Osteocyte (in vitro differentiated cells): Measurements from ENCODE around the gene RREB1. TPM values are rescaled to one million over a fixed set of nuclear protein-coding genes. Genes with fewer than 3 reads are reported as not detected.

Experiments used
- DNase-seq: peaks from one replicate; pipeline ENCODE4 v3.0.0; 2021; ENCODE audit warnings: mixed read lengths; ENCODE audit not compliant: unreplicated experiment; ENCODE audit errors: extremely low spot score
- H3K27ac Mint-ChIP-seq: one replicate; pipeline ENCODE4 v1.8.0; 2021; ENCODE audit warnings: mild to moderate bottlenecking, mixed read lengths; ENCODE audit not compliant: unreplicated experiment
- H3K27me3 Mint-ChIP-seq: one replicate; pipeline ENCODE4 v1.8.0; 2021; ENCODE audit warnings: mixed read lengths; ENCODE audit not compliant: unreplicated experiment
- H3K36me3 Mint-ChIP-seq: one replicate; pipeline ENCODE4 v1.8.0; 2021; ENCODE audit warnings: mixed read lengths; ENCODE audit not compliant: unreplicated experiment
- H3K4me1 Mint-ChIP-seq: one replicate; pipeline ENCODE4 v1.8.0; 2021; ENCODE audit warnings: mixed read lengths; ENCODE audit not compliant: unreplicated experiment
- H3K4me3 Mint-ChIP-seq: one replicate; pipeline ENCODE4 v1.8.0; 2021; ENCODE audit warnings: mild to moderate bottlenecking, moderate library complexity, mixed read lengths; ENCODE audit not compliant: unreplicated experiment
- H3K9me3 Mint-ChIP-seq: one replicate; pipeline ENCODE4 v1.8.0; 2021; ENCODE audit warnings: mixed read lengths; ENCODE audit not compliant: unreplicated experiment
- CTCF ChIP-seq: fragments of 200-600 bp; sonication (generic); IDR thresholded peaks from 2 replicates; pipeline ENCODE4 v1.5.0; 2021; ENCODE audit warnings: antibody characterized with exemption, mild to moderate bottlenecking, moderate library complexity
- total RNA-seq: library from RNA; stranded (reverse); gene quantifications from 2 replicates; pipeline ENCODE4 v1.2.1, GENCODE V29; 2021

Gene RREB1
- total RNA-seq, 1 donor from 2014 or later: 29.9 TPM

- Mint-ChIP-seq H3K27me3 (no peaks in the 10 kb centered on the region), H3K36me3 (peaks cover 50% of the 10 kb centered on the region), H3K4me3 (no peak overlapping the region), H3K9me3 (no peaks in the 10 kb centered on the region), H3K27ac (no peak overlapping the region), H3K4me1 (no peaks in the 10 kb centered on the region)
- no peak for DNase-seq
- no peak for TF ChIP-seq CTCF
Measured at GRCh38 chr6:7183707-7184106, 75.9 kb downstream of the RREB1 start.

- no peaks in the 10 kb centered on the region for H3K27me3 Mint-ChIP-seq
- DNase-seq: no peak
- no peaks in the 10 kb centered on the region for H3K9me3 Mint-ChIP-seq
- no peak overlapping the region for H3K4me3 Mint-ChIP-seq
- peaks cover 54% of the 10 kb centered on the region for H3K36me3 Mint-ChIP-seq
- no peaks in the 10 kb centered on the region for H3K4me1 Mint-ChIP-seq
- TF ChIP-seq CTCF: no peak
- H3K27ac Mint-ChIP-seq: no peak overlapping the region
Measured at GRCh38 chr6:7184502-7184901, 76.7 kb downstream of the RREB1 start.

- Mint-ChIP-seq H3K36me3 (peaks cover 58% of the 10 kb centered on the region), H3K9me3 (no peaks in the 10 kb centered on the region), H3K27me3 (no peaks in the 10 kb centered on the region), H3K4me1 (no peaks in the 10 kb centered on the region), H3K27ac (no peak overlapping the region), H3K4me3 (no peak overlapping the region)
- TF ChIP-seq CTCF: no peak
- no peak for DNase-seq
Measured at GRCh38 chr6:7185561-7185960, 77.8 kb downstream of the RREB1 start.

- Mint-ChIP-seq H3K27ac (no peak overlapping the region), H3K4me1 (no peaks in the 10 kb centered on the region), H3K27me3 (no peaks in the 10 kb centered on the region), H3K9me3 (no peaks in the 10 kb centered on the region), H3K4me3 (no peak overlapping the region), H3K36me3 (peaks cover 52% of the 10 kb centered on the region)
- DNase-seq: no peak
- no peak for TF ChIP-seq CTCF
Measured at GRCh38 chr6:7188492-7188891, 80.7 kb downstream of the RREB1 start.

GRCh38 chr6:7189101-7189758 lies 81.5 kb downstream of the RREB1 start:
- H3K4me3 Mint-ChIP-seq: no peak overlapping the region
- DNase-seq: no peak
- no peak overlapping the region for H3K27ac Mint-ChIP-seq
- no peak for TF ChIP-seq CTCF
- no peaks in the 10 kb centered on the region for H3K27me3 Mint-ChIP-seq
- no peaks in the 10 kb centered on the region for H3K4me1 Mint-ChIP-seq
- peaks cover 50% of the 10 kb centered on the region for H3K36me3 Mint-ChIP-seq
- no peaks in the 10 kb centered on the region for H3K9me3 Mint-ChIP-seq
